Uterus (tissue), 4 donors: ENCODE data around the gene WDR46. TPM values are rescaled to one million over a fixed set of nuclear protein-coding genes. Genes with fewer than 3 reads are reported as not detected.

Experiments
- DNase-seq, 2 donors: peaks; one replicate each; pipeline ENCODE4 v3.0.0-alpha.2; 2019 to 2020
- H3K27ac ChIP-seq, 2 donors: fragments of 200-600 bp; sonication (generic); 1 replicate in 1 of 2; 2 replicates in 1 of 2; pipeline ENCODE4 v1.5.1; 2016 to 2018
- H3K27me3 ChIP-seq, 2 donors: fragments of 200-600 bp; sonication (generic); one replicate each; pipeline ENCODE4 v1.5.1; 2018 to 2019; ENCODE audit warnings: control low read depth in 1 of 2
- H3K36me3 ChIP-seq, 2 donors: fragments of 200-600 bp; sonication (generic); one replicate each; pipeline ENCODE4 v1.5.1; 2019; ENCODE audit warnings: control low read depth in 1 of 2
- H3K4me1 ChIP-seq, 2 donors: fragments of 200-600 bp; sonication (generic); one replicate each; pipeline ENCODE4 v1.5.1; 2018 to 2019; ENCODE audit warnings: control low read depth in 1 of 2
- H3K4me3 ChIP-seq, 2 donors: fragments of 200-600 bp; sonication (generic); 1 replicate in 1 of 2; 2 replicates in 1 of 2; pipeline ENCODE4 v1.5.1; 2018 to 2019; ENCODE audit warnings: mild to moderate bottlenecking in 1 of 2
- H3K9me3 ChIP-seq, 2 donors: fragments of 200-600 bp; sonication (generic); one replicate each; pipeline ENCODE4 v1.5.1; 2019; ENCODE audit warnings: control low read depth in 1 of 2
- POLR2A ChIP-seq, 2 donors: fragments of 450-650 bp; IDR thresholded peaks; one replicate each; pipeline ENCODE4 v1.6.1; 2016; ENCODE audit warnings: antibody characterized with exemption in 2 of 2, mild to moderate bottlenecking in 1 of 2, moderate library complexity in 1 of 2
- intact Hi-C: fragments of 100-400 bp; cut with DNase I; formaldehyde crosslinking; loops from one replicate; pipeline ENCODE4 v1.15.1; 2023; ENCODE audit warnings: low total_unique reads
- total RNA-seq, 4 donors: library from RNA; depleted of rRNA in 3 of 4; stranded (reverse); fragments of >200 nt in 3 of 4; gene quantifications; one replicate each; pipeline versions ENCODE4 v1.1.0 to v1.2.4, GENCODE V29; 2014 to 2023
- TF ChIP-seq, protein P1 (sequence below), 4 experiments: fragments of 200-600 bp in 2 of 4; fragments of 450-650 bp in 2 of 4; sonication (generic) in 2 of 4; IDR thresholded peaks; one replicate each; pipeline ENCODE4 v1.5.1; 2016 to 2019; ENCODE audit warnings: antibody characterized with exemption in 4 of 4, mild to moderate bottlenecking in 2 of 4, moderate library complexity in 1 of 4
- donor health status: DM: yes; HTN: yes; CAD: no.

The WDR46 gene
- total RNA-seq, 4 donors from 2014 or later = 17.9 to 60.3 (median 31.7) TPM

DNA sequence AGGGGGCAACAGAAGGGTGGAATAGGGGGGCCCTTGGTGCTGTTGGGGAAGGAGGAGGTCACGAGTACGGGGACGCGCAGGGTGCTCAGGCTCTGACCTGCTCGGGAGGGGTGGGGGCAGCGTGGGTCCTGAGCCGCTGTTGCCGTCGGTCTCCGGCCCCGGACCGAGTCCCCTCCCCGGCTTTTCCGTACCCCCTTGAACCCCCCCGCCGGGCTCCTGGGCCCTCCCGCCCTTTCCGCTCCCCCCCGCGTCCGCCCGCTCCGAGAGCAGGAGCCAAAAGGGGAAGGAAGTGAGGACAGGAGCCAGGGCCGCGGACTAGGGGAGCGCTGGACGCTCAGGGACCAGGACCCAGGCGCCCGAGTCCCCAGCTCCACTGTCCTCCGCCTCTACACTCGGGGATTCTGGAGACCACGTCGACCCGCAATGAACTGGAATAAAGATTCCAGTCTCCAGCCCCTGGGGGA, 9.8 kb upstream of the WDR46 start, which contains the start of gene RGL2:
Gene RGL2 (minus strand): TSS at position 170 of the 464 bp plus-strand sequence. CDS start 332 bp downstream, outside the sequence.
- intact Hi-C loops = loop anchor here (10.0 kb wide), 2 partner anchors 94 to 126 kb away; partner anchors contain the start of genes HSD17B8, RING1, RXRB and SLC39A7
- H3K27me3 ChIP-seq = no peaks in the 10 kb centered on the region
- peak; percentile 84 for DNase-seq
- no peaks in the 10 kb centered on the region for H3K9me3 ChIP-seq
- TF ChIP-seq, protein P1, sequence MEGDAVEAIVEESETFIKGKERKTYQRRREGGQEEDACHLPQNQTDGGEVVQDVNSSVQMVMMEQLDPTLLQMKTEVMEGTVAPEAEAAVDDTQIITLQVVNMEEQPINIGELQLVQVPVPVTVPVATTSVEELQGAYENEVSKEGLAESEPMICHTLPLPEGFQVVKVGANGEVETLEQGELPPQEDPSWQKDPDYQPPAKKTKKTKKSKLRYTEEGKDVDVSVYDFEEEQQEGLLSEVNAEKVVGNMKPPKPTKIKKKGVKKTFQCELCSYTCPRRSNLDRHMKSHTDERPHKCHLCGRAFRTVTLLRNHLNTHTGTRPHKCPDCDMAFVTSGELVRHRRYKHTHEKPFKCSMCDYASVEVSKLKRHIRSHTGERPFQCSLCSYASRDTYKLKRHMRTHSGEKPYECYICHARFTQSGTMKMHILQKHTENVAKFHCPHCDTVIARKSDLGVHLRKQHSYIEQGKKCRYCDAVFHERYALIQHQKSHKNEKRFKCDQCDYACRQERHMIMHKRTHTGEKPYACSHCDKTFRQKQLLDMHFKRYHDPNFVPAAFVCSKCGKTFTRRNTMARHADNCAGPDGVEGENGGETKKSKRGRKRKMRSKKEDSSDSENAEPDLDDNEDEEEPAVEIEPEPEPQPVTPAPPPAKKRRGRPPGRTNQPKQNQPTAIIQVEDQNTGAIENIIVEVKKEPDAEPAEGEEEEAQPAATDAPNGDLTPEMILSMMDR (IDR thresholded peaks at IDR 0.05) = no peak
- TF ChIP-seq POLR2A (IDR thresholded peaks at IDR 0.05) = no peak
- H3K4me3 ChIP-seq = peak within 1 kb of the TSS; percentile 55 to 66
- no peaks in the 10 kb centered on the region for H3K36me3 ChIP-seq
- peak within 1 kb of the TSS; percentile 95 for H3K27ac ChIP-seq
- peaks cover 0 to 7% of the 10 kb centered on the region in 2 donors for H3K4me1 ChIP-seq

DNA sequence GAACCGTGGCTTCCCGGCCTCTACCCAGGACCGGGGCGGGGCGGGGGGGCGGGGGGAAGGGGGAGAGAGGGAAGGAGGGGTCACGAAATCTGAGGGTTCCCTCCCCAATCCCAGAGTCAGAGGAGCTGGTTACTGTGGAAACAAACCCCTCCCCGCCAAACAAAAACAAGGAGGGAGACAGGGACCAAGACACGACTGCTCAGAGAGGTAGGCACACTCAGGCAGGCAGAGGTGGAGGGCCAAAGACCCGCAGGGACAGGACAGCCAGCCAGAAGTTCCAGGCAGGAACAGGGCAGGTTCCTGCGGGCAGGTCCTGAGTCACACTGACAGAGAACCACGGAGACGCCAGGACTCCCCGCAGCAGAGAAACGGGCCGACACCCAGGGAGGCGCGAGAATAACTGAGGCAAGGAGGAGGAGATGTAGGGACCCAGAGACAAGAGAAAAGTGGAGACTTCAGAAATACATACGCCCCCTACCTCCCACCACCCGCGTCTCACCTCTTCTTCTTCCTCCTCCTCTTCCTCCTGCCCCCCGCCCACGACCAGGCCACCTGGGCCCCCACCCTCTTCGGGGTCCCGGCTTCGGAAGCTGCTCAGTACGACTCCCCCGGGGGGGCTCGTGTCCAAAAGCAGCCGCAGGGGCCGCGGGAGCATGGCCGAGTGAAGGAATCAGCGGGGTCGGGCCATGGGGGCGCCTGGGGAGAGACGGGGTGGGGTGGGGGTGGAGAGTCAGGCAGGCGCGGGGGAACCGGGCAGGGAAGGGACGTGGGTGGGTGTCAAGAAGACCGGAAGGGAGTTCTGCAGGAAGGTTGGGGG, 9.1 kb upstream of the WDR46 start:
- intact Hi-C loops = loop anchor here (10.0 kb wide), 2 partner anchors 93 to 127 kb away; partner anchors contain the start of genes HSD17B8, RING1, RXRB and SLC39A7
- H3K27me3 ChIP-seq = no peaks in the 10 kb centered on the region
- no peaks in the 10 kb centered on the region for H3K9me3 ChIP-seq
- no peaks in the 10 kb centered on the region for H3K36me3 ChIP-seq
- peaks cover 0 to 7% of the 10 kb centered on the region in 2 donors for H3K4me1 ChIP-seq
- DNase-seq = peak; percentile 84 to 87
- TF ChIP-seq, protein P1 (IDR thresholded peaks at IDR 0.05) = no peak
- peak in 1 of 2 donors; percentile 56 for TF ChIP-seq POLR2A (IDR thresholded peaks at IDR 0.05)
- H3K27ac ChIP-seq = peak overlapping the region; percentile 95
- H3K4me3 ChIP-seq = peak overlapping the region; percentile 55 to 66

DNA sequence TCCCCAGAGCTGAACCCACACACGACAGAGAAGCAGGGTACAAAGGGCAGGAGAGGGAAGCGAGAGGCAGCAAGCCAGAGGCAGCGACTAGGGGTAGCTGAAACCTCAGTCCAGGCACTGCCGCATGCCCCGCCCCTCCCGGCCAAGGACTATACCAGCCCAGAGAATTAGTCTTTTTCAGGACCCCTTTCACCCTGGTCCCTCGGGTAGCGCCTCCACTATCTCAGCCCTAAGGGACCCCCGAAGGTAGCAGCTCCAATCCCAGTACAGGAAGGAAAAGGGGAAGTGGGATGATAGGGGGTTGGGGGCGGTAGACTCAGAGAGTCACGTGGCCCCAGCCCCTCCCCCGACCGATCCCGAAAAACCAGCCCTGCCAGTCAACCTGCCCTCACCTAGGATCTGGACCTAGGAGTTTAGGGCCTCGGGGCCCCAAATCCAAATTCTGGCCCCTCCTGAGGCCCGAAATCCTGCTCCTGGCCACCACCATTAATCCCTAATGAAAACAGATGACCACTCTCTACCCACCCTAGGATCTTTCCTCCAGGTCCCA, 8.4 kb upstream of the WDR46 start:
- Histone ChIP-seq H3K27ac (peak overlapping the region; percentile 95), H3K4me1 (peaks cover 0 to 7% of the 10 kb centered on the region in 2 donors), H3K4me3 (peak overlapping the region; percentile 55 to 66), H3K36me3 (no peaks in the 10 kb centered on the region), H3K9me3 (no peaks in the 10 kb centered on the region), H3K27me3 (no peaks in the 10 kb centered on the region)
- no peak for TF ChIP-seq POLR2A (IDR thresholded peaks at IDR 0.05)
- TF ChIP-seq, protein P1 (IDR thresholded peaks at IDR 0.05) = no peak
- no peak for DNase-seq
- intact Hi-C loops = loop anchor here (10.0 kb wide), 2 partner anchors 93 to 127 kb away; partner anchors contain the start of genes HSD17B8, RING1, RXRB and SLC39A7

DNA sequence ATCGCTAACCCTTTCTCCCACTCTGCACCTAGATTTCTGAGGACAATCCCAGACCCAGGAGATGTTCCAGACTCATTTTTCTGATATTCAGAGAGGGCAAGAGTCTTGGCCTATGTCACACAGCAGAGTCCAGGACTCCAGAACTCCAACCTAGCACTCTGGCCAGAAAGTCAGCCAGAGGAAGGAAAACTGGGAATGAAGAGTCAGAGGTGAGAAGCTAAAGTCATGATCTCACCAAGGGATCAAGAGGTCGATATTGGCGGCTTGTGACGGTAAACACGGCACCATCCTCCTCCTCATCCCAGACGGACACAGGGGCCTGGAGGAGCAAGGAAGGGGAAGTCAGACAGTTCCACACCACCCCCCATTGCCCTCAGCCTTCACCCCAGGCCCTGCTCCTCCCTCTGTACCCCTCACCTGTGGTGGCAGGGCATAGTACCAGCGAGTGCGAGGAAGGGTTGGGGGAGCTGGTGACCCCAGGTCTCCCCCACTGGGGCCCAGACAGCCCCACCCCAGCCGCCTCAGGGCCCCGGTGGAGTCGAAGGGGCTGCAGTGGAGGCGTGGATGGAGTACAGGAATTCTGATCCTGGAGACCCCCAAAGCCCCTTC, 7.9 kb upstream of the WDR46 start:
- peak overlapping the region; percentile 95 for H3K27ac ChIP-seq
- no peaks in the 10 kb centered on the region for H3K9me3 ChIP-seq
- H3K36me3 ChIP-seq = no peaks in the 10 kb centered on the region
- no peak for TF ChIP-seq POLR2A (IDR thresholded peaks at IDR 0.05)
- TF ChIP-seq, protein P1 (IDR thresholded peaks at IDR 0.05) = no peak
- H3K4me1 ChIP-seq = peaks cover 0 to 7% of the 10 kb centered on the region in 2 donors
- H3K4me3 ChIP-seq = no peak overlapping the region
- no peak for DNase-seq
- no peaks in the 10 kb centered on the region for H3K27me3 ChIP-seq
- intact Hi-C loops = loop anchor here (10.0 kb wide), 2 partner anchors 92 to 128 kb away; partner anchors contain the start of genes HSD17B8, RING1, RXRB and SLC39A7
